Parathyroid adenoma (tissue), 2 donors: Measurements from ENCODE around the gene KIF26B.

Experiments
- H2AFZ ChIP-seq: fragments of 300-600 bp; sonication (generic); one replicate; pipeline ENCODE4 v1.7.0; 2017; ENCODE audit warnings: antibody characterized with exemption, mild to moderate bottlenecking
- H3K27ac ChIP-seq: fragments of 300-600 bp; sonication (generic); one replicate; pipeline ENCODE4 v1.7.0; 2017
- H3K27me3 ChIP-seq: fragments of 300-600 bp; sonication (generic); one replicate; pipeline ENCODE4 v1.7.0; 2017; ENCODE audit warnings: low read length; ENCODE audit not compliant: control insufficient read depth, insufficient read depth
- H3K36me3 ChIP-seq: fragments of 300-600 bp; sonication (generic); one replicate; pipeline ENCODE4 v1.7.0; 2017; ENCODE audit warnings: low read length; ENCODE audit not compliant: control insufficient read depth, insufficient read depth
- H3K4me1 ChIP-seq: fragments of 300-600 bp; sonication (generic); one replicate; pipeline ENCODE4 v1.7.0; 2017; ENCODE audit warnings: control low read depth
- H3K4me2 ChIP-seq: fragments of 300-600 bp; sonication (generic); one replicate; pipeline ENCODE4 v1.7.0; 2017; ENCODE audit warnings: low read length
- H3K4me3 ChIP-seq: fragments of 300-600 bp; sonication (generic); one replicate; pipeline ENCODE4 v1.7.0; 2017; ENCODE audit warnings: low read depth, low read length
- H3K79me2 ChIP-seq: fragments of 300-600 bp; sonication (generic); one replicate; pipeline ENCODE4 v1.7.0; 2017; ENCODE audit warnings: control low read depth
- H3K9ac ChIP-seq: fragments of 300-600 bp; sonication (generic); one replicate; pipeline ENCODE4 v1.7.0; 2017; ENCODE audit warnings: mild to moderate bottlenecking
- H3K9me3 ChIP-seq: fragments of 300-600 bp; sonication (generic); one replicate; pipeline ENCODE4 v1.7.0; 2017; ENCODE audit warnings: low read length; ENCODE audit not compliant: control insufficient read depth
- TF ChIP-seq, protein P1 (sequence below): fragments of 300-600 bp; sonication (generic); IDR thresholded peaks from one replicate; pipeline ENCODE4 v1.7.0; 2017; ENCODE audit warnings: antibody characterized with exemption, mild to moderate bottlenecking
- donor health status: primary hyperparathyroidism.

KIF26B gene

DNA sequence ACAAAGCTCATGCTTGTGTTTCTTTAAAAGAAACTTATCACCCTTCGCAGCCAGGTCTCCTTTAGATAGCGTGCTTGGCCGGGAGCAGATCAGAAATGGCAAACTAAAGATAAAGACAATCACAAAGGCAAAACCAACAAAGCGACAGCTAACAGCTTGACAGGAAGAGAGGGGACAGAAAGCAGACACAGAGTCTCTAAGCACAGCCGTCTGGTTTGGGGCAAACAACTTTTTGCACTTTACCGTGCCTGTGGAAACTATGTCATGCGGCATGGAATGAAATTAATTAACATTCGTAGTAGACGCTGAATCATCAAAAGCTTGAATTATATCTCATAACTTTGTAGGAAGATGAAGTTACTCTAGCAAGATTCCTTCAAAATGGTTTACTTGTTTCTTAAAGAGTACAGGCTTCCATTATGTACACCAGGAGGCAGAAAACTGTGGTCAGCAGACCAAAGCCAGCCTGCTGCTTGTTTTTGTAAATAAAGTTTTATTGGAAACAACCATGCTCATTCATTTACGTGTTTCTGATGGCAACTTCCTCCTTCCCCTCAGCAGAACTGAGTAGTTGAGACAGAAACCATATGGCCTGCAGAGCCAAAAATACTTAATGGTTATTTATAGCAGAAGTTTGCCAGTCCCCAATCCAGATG, 183.2 kb downstream of the KIF26B start:
- Histone ChIP-seq H3K9me3 (no peaks in the 10 kb centered on the region), H3K36me3 (no peaks in the 10 kb centered on the region), H3K27ac (no peak overlapping the region), H3K27me3 (no peaks in the 10 kb centered on the region), H3K9ac (no peak overlapping the region), H3K4me1 (no peaks in the 10 kb centered on the region), H3K4me3 (no peak overlapping the region), H2AFZ (no peak overlapping the region), H3K79me2 (no peaks in the 10 kb centered on the region), H3K4me2 (no peak overlapping the region)
- TF ChIP-seq, protein P1, sequence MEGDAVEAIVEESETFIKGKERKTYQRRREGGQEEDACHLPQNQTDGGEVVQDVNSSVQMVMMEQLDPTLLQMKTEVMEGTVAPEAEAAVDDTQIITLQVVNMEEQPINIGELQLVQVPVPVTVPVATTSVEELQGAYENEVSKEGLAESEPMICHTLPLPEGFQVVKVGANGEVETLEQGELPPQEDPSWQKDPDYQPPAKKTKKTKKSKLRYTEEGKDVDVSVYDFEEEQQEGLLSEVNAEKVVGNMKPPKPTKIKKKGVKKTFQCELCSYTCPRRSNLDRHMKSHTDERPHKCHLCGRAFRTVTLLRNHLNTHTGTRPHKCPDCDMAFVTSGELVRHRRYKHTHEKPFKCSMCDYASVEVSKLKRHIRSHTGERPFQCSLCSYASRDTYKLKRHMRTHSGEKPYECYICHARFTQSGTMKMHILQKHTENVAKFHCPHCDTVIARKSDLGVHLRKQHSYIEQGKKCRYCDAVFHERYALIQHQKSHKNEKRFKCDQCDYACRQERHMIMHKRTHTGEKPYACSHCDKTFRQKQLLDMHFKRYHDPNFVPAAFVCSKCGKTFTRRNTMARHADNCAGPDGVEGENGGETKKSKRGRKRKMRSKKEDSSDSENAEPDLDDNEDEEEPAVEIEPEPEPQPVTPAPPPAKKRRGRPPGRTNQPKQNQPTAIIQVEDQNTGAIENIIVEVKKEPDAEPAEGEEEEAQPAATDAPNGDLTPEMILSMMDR, result no peak

DNA sequence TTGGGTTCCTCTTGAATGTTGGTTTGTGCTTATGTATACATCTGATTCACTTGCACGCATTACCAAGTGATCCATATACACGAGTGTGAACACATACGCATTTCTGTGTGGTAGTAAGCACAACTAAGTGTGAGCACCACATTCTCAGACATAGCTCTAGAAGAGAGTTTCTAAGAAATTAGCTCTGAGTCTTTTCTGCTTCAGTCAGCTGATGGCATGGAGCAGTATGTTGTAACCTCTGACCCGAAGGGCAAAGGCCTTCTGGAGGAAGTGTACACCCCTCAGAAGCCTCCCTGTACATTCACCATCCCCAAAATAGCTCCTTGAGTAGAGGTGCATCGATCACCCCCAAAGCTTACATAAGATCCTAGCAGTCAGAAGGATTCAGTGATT, 183.7 kb downstream of the KIF26B start:
- Histone ChIP-seq H3K27ac (no peak overlapping the region), H3K79me2 (no peaks in the 10 kb centered on the region), H3K36me3 (no peaks in the 10 kb centered on the region), H3K9me3 (no peaks in the 10 kb centered on the region), H3K9ac (no peak overlapping the region), H3K27me3 (no peaks in the 10 kb centered on the region), H3K4me3 (no peak overlapping the region), H3K4me2 (no peak overlapping the region), H2AFZ (no peak overlapping the region), H3K4me1 (no peaks in the 10 kb centered on the region)
- TF ChIP-seq, protein P1, result no peak

DNA sequence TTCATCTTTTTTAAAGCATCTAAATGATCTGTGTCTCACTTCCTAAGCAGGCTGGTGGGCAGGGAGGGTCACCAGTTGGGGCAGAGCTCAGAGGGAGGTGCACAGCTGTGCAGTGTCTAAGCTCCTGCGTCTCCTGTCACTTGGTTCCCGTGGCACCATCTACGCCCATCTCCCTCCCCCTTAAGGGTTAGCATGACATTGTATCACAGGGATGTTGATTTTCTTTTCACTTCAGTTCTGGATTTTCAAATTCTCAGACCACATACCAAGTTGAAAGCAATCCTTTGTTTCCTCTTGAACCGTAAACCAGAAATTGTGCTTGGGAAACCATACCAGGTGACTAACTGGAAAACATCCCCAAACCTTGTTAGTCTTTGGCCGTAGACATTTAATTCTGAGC, 187.0 kb downstream of the KIF26B start:
- H3K27me3 ChIP-seq, result no peaks in the 10 kb centered on the region
- H3K36me3 ChIP-seq, result no peaks in the 10 kb centered on the region
- H2AFZ ChIP-seq, result no peak overlapping the region
- TF ChIP-seq, protein P1, result no peak
- H3K9me3 ChIP-seq, result no peaks in the 10 kb centered on the region
- H3K4me1 ChIP-seq, result no peaks in the 10 kb centered on the region
- H3K4me2 ChIP-seq, result no peak overlapping the region
- no peak overlapping the region for H3K27ac ChIP-seq
- no peak overlapping the region for H3K4me3 ChIP-seq
- H3K9ac ChIP-seq, result no peak overlapping the region
- no peaks in the 10 kb centered on the region for H3K79me2 ChIP-seq

DNA sequence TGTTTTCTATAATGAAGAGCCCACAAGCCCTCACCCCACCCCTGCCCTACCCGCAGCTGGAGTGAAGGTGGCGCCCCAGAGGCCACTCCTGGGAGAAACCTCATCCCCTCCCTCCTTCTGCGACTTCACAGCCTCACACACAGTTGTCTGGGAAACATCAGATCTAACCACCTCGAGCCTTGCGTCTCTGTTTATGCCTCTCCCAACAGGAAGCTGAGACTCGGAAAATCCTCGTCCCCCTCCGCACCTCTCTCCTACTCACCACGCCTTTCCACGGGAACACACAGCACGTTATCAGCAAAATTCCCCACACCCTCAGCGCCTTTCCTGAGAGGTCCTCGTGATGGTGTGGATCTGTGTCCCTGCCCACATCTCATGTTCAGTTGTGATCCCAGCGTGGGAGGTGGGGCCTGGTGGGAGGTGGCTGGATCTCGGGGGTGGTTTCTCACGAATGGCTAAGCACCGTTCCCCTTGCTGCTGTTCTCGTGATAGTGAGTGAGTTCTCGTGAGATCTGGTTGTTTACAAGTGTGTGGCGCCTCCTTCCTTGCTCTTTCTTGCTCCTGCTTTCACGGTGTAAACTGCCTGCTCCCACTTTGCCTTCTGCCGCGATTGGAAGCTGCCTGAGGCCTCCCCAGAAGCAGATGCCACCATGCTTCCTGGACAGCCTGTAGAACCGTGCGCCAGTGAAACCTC, 190.6 kb downstream of the KIF26B start:
- no peak overlapping the region for H3K4me2 ChIP-seq
- H3K4me1 ChIP-seq, result no peaks in the 10 kb centered on the region

More for the DNA sequence above, 190.6 kb downstream of the KIF26B start:
- Histone ChIP-seq H3K27ac (no peak overlapping the region), H3K4me3 (no peak overlapping the region), H3K9ac (no peak overlapping the region), H3K79me2 (no peaks in the 10 kb centered on the region), H3K36me3 (no peaks in the 10 kb centered on the region), H2AFZ (no peak overlapping the region), H3K27me3 (no peaks in the 10 kb centered on the region), H3K9me3 (no peaks in the 10 kb centered on the region)
- TF ChIP-seq, protein P1, result no peak
